GM06990 (cell line): ENCODE data around the gene TFAP2E.

Experiments
- DNase-seq: peaks from one replicate; pipeline ENCODE4 v3.0.0-alpha.2; 2011; ENCODE audit not compliant: insufficient read length; ENCODE audit errors: extremely low read depth
- H3K27me3 ChIP-seq: replicated peaks from 2 replicates; pipeline ENCODE4 v1.6.0; 2011; ENCODE audit warnings: low read length; ENCODE audit not compliant: control insufficient read depth, insufficient read depth
- H3K36me3 ChIP-seq: 2 replicates; pipeline ENCODE4 v1.5.1; 2011; ENCODE audit warnings: low read length; ENCODE audit not compliant: control insufficient read depth, insufficient read depth
- H3K4me3 ChIP-seq: replicated peaks from 2 replicates; pipeline ENCODE4 v1.5.1; 2011; ENCODE audit warnings: low read depth, mild to moderate bottlenecking, control low read depth, low read length
- CTCF ChIP-seq: IDR thresholded peaks from 2 replicates; pipeline ENCODE4 v1.5.1; 2011; ENCODE audit warnings: low read length, control low read depth, mild to moderate bottlenecking, inconsistent platforms; ENCODE audit not compliant: insufficient read depth, poor library complexity, severe bottlenecking

Gene TFAP2E

GRCh38 chr1:35571263-35571662 is 1.9 kb upstream of the TFAP2E start:
- no peaks in the 10 kb centered on the region for H3K27me3 ChIP-seq
- no peak for TF ChIP-seq CTCF
- DNase-seq, result no peak

DNA sequence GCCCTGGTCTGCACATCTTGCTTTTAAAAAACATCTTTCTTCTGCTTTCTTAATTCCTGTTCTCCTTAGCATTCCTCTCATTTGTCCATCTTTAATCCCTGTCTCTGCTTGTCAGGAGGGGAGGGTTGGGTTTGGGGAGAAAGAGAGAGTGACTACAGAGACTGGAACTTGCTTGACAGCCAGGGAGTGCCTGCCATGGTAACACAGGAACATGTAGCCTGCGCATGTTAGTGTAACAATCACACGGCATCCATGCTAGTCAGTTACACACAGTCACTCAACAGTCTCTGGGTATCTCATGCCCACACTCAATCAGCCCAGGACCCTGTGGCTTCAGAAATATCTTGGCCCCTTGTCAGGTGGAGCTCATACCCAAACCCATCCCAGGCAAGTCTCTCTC is 818 bp upstream of the TFAP2E start:
- Histone ChIP-seq H3K36me3 (no peaks in the 10 kb centered on the region), H3K4me3 (no peak overlapping the region), H3K27me3 (no peaks in the 10 kb centered on the region)
- DNase-seq, result no peak
- TF ChIP-seq CTCF, result no peak

More at GRCh38 chr1:35571263-35571662, 1.9 kb upstream of the TFAP2E start:
- Histone ChIP-seq H3K4me3 (no peak overlapping the region), H3K36me3 (peaks cover 2% of the 10 kb centered on the region)

DNA sequence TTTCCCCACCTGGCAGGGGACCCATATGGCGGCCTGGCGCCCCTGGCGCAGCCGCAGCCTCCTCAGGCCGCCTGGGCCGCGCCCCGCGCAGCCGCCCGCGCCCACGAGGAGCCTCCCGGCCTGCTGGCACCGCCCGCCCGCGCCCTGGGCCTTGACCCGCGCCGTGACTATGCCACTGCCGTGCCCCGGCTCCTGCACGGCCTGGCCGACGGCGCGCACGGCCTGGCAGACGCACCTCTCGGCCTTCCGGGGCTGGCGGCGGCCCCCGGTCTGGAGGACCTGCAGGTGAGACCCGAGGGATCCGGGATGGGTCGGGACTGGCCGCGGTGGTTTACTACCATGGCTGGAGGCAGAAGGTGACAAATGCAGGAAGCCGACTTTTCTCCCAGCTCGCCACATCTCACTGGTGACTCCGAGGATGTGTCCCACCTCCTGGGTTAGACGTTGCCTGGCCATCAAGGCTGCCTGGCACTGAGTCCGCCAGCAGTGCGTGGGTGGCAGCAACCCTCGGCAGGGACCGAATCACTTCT is 1.1 kb downstream of the TFAP2E start:
- no peak overlapping the region for H3K4me3 ChIP-seq
- no peak for DNase-seq
- H3K36me3 ChIP-seq, result no peaks in the 10 kb centered on the region
- no peaks in the 10 kb centered on the region for H3K27me3 ChIP-seq
- TF ChIP-seq CTCF, result no peak

GRCh38 chr1:35574655-35575415 is 1.7 kb downstream of the TFAP2E start:
- Histone ChIP-seq H3K4me3 (no peak overlapping the region), H3K27me3 (no peaks in the 10 kb centered on the region), H3K36me3 (no peaks in the 10 kb centered on the region)
- TF ChIP-seq CTCF, result no peak
- DNase-seq, result no peak

DNA sequence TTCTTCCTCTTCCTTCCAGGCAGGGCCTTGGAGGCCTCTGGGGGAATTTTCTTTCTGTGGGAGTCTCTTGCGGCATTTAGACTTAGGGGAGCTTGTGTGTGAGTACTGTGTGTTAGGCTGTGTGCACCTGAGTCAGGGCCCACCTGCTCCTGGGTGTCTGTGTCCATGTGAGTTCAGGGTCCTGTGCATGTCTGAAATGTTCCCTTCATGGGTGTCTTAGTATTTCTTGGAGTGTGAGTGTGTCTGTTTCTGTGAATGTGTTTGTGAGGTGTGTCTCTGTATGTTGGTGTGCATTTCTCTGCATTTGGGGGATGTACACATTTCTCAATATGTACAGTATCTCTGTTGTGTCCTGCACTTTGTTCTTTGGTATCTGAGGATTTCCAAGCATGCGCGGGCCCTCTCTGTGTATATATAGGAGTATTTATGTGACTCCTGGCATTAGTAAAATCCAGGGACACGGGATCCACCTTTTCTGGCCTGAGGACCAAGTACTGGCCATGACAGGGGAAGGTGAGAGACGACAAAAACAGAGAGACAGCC is 2.4 kb downstream of the TFAP2E start:
- no peak for TF ChIP-seq CTCF
- Histone ChIP-seq H3K4me3 (no peak overlapping the region), H3K36me3 (no peaks in the 10 kb centered on the region), H3K27me3 (no peaks in the 10 kb centered on the region)
- DNase-seq, result no peak
